ENCODE measurements around the gene CNTD1.
A peak's percentile ranks its signal among the peaks of the same experiment; 100 is the strongest.

The CNTD1 gene

GRCh38 chr17:42806249-42806648, 7.6 kb downstream of the CNTD1 start:
- DNase-seq, result no peak

GRCh38 chr17:42809250-42809649, 10.6 kb downstream of the CNTD1 start:
- DNase-seq, result peak in 1 of 2 donors; percentile 30

GRCh38 chr17:42814633-42815399, 16.2 kb downstream of the CNTD1 start:
- DNase-seq, result no peak

GRCh38 chr17:42817866-42818265, 19.2 kb downstream of the CNTD1 start:
- DNase-seq, result no peak

- DNase-seq, result no peak
Observed at GRCh38 chr17:42818379-42818778, 19.7 kb downstream of the CNTD1 start.

- no peak for DNase-seq
Observed at GRCh38 chr17:42819939-42820535, 21.4 kb downstream of the CNTD1 start.

GRCh38 chr17:42821176-42821575, 22.5 kb downstream of the CNTD1 start:
- DNase-seq, result no peak

GRCh38 chr17:42827472-42827871, 28.8 kb downstream of the CNTD1 start:
- no peak for DNase-seq

GRCh38 chr17:42830971-42831370, 32.3 kb downstream of the CNTD1 start:
- no peak for DNase-seq

- DNase-seq, result peak in 1 of 2 donors; percentile 53
Observed at GRCh38 chr17:42832213-42832933, 33.7 kb downstream of the CNTD1 start.

GRCh38 chr17:42832934-42833766, 34.5 kb downstream of the CNTD1 start, which contains the start of gene PSME3:
PSME3 (plus strand) TSS chr17:42833397; CDS start chr17:42833632, 235 bp downstream.
- peak; percentile 79 to 86 for DNase-seq

- no peak for DNase-seq
Observed at GRCh38 chr17:42833767-42834422, 35.2 kb downstream of the CNTD1 start.

- DNase-seq, result no peak
Observed at GRCh38 chr17:42835732-42836131, 37.1 kb downstream of the CNTD1 start.

- DNase-seq, result no peak
Observed at GRCh38 chr17:42841975-42842685, 43.5 kb downstream of the CNTD1 start.

GRCh38 chr17:42843358-42843934, 44.8 kb downstream of the CNTD1 start:
- peak in 1 of 2 donors; percentile 58 for DNase-seq

GRCh38 chr17:42844271-42844670, 45.6 kb downstream of the CNTD1 start, which contains the start of gene AOC2:
AOC2 (plus strand) TSS chr17:42844580; CDS start chr17:42844627, 47 bp downstream.
- no peak for DNase-seq

GRCh38 chr17:42844761-42845555, 46.3 kb downstream of the CNTD1 start:
- DNase-seq, result no peak

- no peak for DNase-seq
Observed at GRCh38 chr17:42845556-42845917, 46.9 kb downstream of the CNTD1 start.

GRCh38 chr17:42845918-42846593, 47.4 kb downstream of the CNTD1 start:
- no peak for DNase-seq

All from hippocampal formation (tissue), 2 donors.